ENCODE results near the gene TMEM131. TPM values are rescaled to one million over a fixed set of nuclear protein-coding genes. Genes with fewer than 3 reads are reported as not detected.

The TMEM131 gene
- total and polyA plus RNA-seq, 12 donors = 8.2 to 34.3 (median 30.0) TPM

GRCh38 chr2:97708608-97709007, 287.1 kb downstream of the TMEM131 start:
- no peak for DNase-seq
- no peak overlapping the region for H3K4me3 ChIP-seq
- intact Hi-C loops (cut with DNase I) = loop anchor here in 8 of 10 donors (5.0 to 10.0 kb wide), 3 partner anchors 34 to 676 kb away; no protein-coding TSS in a partner anchor
- peaks cover 0 to 18% (median 6%) of the 10 kb centered on the region in 9 donors for H3K4me1 ChIP-seq
- WGBS, 2 donors = 90 to 92% methylated on average over 8 of the region's 8 CpGs
- H3K36me3 ChIP-seq = no peaks in the 10 kb centered on the region
- H3K9me3 ChIP-seq = no peaks in the 10 kb centered on the region
- H3K27ac ChIP-seq = no peak overlapping the region
- no peak for ATAC-seq
- no peaks in the 10 kb centered on the region for H3K27me3 ChIP-seq
- TF ChIP-seq CTCF (IDR thresholded peaks at IDR 0.05) = no peak

GRCh38 chr2:97708048-97708380, 287.7 kb downstream of the TMEM131 start:
- no peak for DNase-seq
- ATAC-seq = no peak
- Histone ChIP-seq H3K27me3 (no peaks in the 10 kb centered on the region), H3K27ac (no peak overlapping the region), H3K9me3 (no peaks in the 10 kb centered on the region), H3K36me3 (no peaks in the 10 kb centered on the region), H3K4me1 (peaks cover 0 to 13% (median 4%) of the 10 kb centered on the region in 9 donors), H3K4me3 (no peak overlapping the region)
- intact Hi-C loops (cut with DNase I) = loop anchor here in 8 of 10 donors (5.0 to 10.0 kb wide), 3 partner anchors 34 to 677 kb away; no protein-coding TSS in a partner anchor
- no peak for TF ChIP-seq CTCF (IDR thresholded peaks at IDR 0.05)
- WGBS, 2 donors = 71 to 76% methylated on average over 4 of the region's 4 CpGs

GRCh38 chr2:97707362-97708047, 288.2 kb downstream of the TMEM131 start:
- no peak for DNase-seq
- H3K9me3 ChIP-seq = no peaks in the 10 kb centered on the region
- H3K36me3 ChIP-seq = no peaks in the 10 kb centered on the region
- H3K27me3 ChIP-seq = no peaks in the 10 kb centered on the region
- intact Hi-C loops (cut with DNase I) = loop anchor here in 8 of 10 donors (5.0 to 10.0 kb wide), 3 partner anchors 35 to 677 kb away; no protein-coding TSS in a partner anchor
- no peak for ATAC-seq
- no peak overlapping the region for H3K4me3 ChIP-seq
- TF ChIP-seq CTCF (IDR thresholded peaks at IDR 0.05) = no peak
- H3K27ac ChIP-seq = no peak overlapping the region
- WGBS, 2 donors = 90 to 93% methylated on average over 11 of the region's 11 CpGs
- H3K4me1 ChIP-seq = peaks cover 0 to 8% (median 3%) of the 10 kb centered on the region in 9 donors

- no peak for DNase-seq
- intact Hi-C loops (cut with DNase I) = loop anchor here in 8 of 10 donors (5.0 to 10.0 kb wide), 3 partner anchors 35 to 678 kb away; no protein-coding TSS in a partner anchor
- no peaks in the 10 kb centered on the region for H3K9me3 ChIP-seq
- H3K4me3 ChIP-seq = no peak overlapping the region
- H3K27me3 ChIP-seq = no peaks in the 10 kb centered on the region
- H3K4me1 ChIP-seq = peaks cover 0 to 7% (median 3%) of the 10 kb centered on the region in 9 donors
- no peak for TF ChIP-seq CTCF (IDR thresholded peaks at IDR 0.05)
- no peaks in the 10 kb centered on the region for H3K36me3 ChIP-seq
- no peak overlapping the region for H3K27ac ChIP-seq
- no peak for ATAC-seq
- WGBS, 2 donors = 79 to 84% methylated on average over 10 to 11 of the region's 11 CpGs
Measured at GRCh38 chr2:97706708-97707345, 288.9 kb downstream of the TMEM131 start.

Other genes with a start within 250 kb of the TMEM131 start
- 1 to 10 TPM in 2 of 10 donors, under 1 TPM in 7, not detected in 1; 0.18 to 1.4 (median 0.64) TPM for gene VWA3B, start 91.2 kb upstream of the TMEM131 start, total RNA-seq
- gene VWA3B, start 91.2 kb upstream of the TMEM131 start, polyA plus RNA-seq = under 1 TPM; 0.06 to 0.07 TPM

Data from heart right ventricle (tissue), 16 donors.